ENCODE results near the gene ANKRD29. TPM values are rescaled to one million over a fixed set of nuclear protein-coding genes. Genes with fewer than 3 reads are reported as not detected.

The ANKRD29 gene
- total and polyA plus RNA-seq, 4 donors, result 5.5 to 28.6 (median 10.9) TPM

DNA sequence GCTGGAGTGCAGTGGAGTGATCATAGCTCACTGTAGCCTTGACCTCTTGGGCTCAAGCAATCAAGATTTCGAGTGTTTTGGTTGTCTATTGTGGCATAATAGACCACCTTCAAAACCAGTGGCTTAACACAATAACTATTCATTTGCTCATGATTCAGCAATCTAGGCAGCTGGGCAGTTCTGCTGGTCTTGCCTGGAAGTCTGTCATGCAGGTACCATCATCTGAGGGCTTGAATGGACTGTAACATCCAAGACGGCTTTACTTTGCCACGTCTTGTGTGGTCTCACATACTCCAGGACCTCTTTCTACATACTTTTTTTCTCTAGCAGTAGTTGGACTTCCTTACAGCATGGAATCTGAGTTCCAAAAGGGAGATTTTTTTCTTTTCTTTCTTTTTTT is 13.2 kb upstream of the ANKRD29 start:
- no peak for DNase-seq
- Histone ChIP-seq H3K36me3 (ENCODE audit: control insufficient read depth in 1 of 2, insufficient read depth in 2 of 2, low read length in 1 of 2) (no peaks in the 10 kb centered on the region), H3K9me3 (ENCODE audit: control insufficient read depth, low read length) (peaks cover 1% of the 10 kb centered on the region), H3K4me3 (ENCODE audit: low read length in 2 of 2) (no peak overlapping the region), H3K27me3 (ENCODE audit: control insufficient read depth in 1 of 2, insufficient read depth in 2 of 2, low read length in 1 of 2) (no peaks in the 10 kb centered on the region), H3K4me1 (ENCODE audit: control insufficient read depth in 1 of 2, insufficient read depth in 2 of 2, low read length in 2 of 2) (no peaks in the 10 kb centered on the region), H3K27ac (ENCODE audit: low read depth in 1 of 2, low read length in 2 of 2) (no peak overlapping the region)
- WGBS, 2 donors, result 88 to 90% methylated on average over 3 of the region's 3 CpGs
- intact Hi-C loops (cut with DNase I), result no loop called here
- no peak for ATAC-seq (ENCODE audit: low FRiP score)

DNA sequence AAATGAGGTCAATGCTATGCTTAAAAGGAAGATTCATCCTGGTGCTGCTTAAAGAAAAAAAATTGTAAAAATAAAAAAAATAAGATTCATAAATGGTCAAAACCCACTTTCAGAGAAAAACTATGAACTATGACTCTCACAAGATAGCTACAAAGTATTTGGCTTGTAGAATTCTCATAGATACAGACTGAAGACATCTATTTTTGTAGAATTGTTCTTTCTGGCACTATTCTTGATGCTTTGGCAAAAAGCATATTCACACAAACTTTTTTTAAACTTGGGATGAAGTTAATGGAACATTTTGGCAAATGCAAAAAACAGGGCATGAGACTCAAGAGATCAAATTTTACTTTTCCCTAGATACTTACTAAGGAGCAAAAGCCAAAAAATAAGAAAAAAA is 12.5 kb upstream of the ANKRD29 start:
- intact Hi-C loops (cut with DNase I), result no loop called here
- Histone ChIP-seq H3K27me3 (ENCODE audit: control insufficient read depth in 1 of 2, insufficient read depth in 2 of 2, low read length in 1 of 2) (no peaks in the 10 kb centered on the region), H3K27ac (ENCODE audit: low read depth in 1 of 2, low read length in 2 of 2) (no peak overlapping the region), H3K36me3 (ENCODE audit: control insufficient read depth in 1 of 2, insufficient read depth in 2 of 2, low read length in 1 of 2) (no peaks in the 10 kb centered on the region), H3K9me3 (ENCODE audit: control insufficient read depth, low read length) (peaks cover 1% of the 10 kb centered on the region), H3K4me1 (ENCODE audit: control insufficient read depth in 1 of 2, insufficient read depth in 2 of 2, low read length in 2 of 2) (no peaks in the 10 kb centered on the region), H3K4me3 (ENCODE audit: low read length in 2 of 2) (no peak overlapping the region)
- no peak for DNase-seq
- no peak for ATAC-seq (ENCODE audit: low FRiP score)

DNA sequence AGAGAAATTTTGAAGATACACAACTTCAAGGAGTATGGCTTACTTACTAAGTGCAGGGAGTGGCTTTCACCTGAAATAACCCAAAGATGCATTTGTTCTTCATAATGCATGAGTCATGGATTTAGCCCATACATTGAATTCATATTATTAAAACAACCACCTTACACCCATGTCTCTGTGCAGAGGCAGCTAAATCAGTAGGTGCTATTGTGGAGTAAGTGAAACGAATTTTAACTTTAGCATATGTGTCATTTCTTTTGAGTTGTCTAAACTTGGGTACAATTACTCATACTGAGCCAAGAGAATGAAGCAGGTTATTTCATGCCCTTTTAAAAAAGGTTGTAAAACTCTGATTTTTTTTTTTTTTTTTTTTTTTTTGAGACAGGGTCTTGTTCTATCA is 11.0 kb upstream of the ANKRD29 start:
- Histone ChIP-seq H3K4me3 (ENCODE audit: low read length in 2 of 2) (no peak overlapping the region), H3K27ac (ENCODE audit: low read depth in 1 of 2, low read length in 2 of 2) (no peak overlapping the region), H3K36me3 (ENCODE audit: control insufficient read depth in 1 of 2, insufficient read depth in 2 of 2, low read length in 1 of 2) (no peaks in the 10 kb centered on the region), H3K27me3 (ENCODE audit: control insufficient read depth in 1 of 2, insufficient read depth in 2 of 2, low read length in 1 of 2) (no peaks in the 10 kb centered on the region), H3K4me1 (ENCODE audit: control insufficient read depth in 1 of 2, insufficient read depth in 2 of 2, low read length in 2 of 2) (no peaks in the 10 kb centered on the region), H3K9me3 (ENCODE audit: control insufficient read depth, low read length) (no peaks in the 10 kb centered on the region)
- intact Hi-C loops (cut with DNase I), result no loop called here
- ATAC-seq (ENCODE audit: low FRiP score) (no peak), DNase-seq (no peak)
- 39 to 67% methylated on average over 1 of the region's 1 CpG for WGBS, 2 donors

DNA sequence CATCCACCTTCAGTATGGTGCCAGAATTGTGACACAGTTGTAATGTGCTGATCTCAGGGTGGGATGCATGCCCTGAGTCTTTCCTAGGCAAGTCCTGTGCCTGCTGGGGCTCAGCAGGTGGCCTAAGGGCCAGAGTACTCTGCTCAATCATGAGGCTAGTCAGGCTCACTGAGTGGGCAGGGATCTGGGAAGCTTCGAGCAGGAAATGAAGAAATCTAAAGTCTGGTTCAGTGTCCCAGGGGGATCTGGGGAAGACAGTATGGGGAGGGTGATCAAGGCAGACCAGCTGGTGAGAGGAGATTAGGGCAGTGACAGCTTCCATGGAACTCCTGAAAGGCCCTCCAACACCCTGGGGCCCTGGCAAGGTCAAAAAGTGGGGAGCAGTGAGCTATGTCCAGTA is 8.9 kb upstream of the ANKRD29 start:
- Histone ChIP-seq H3K36me3 (ENCODE audit: control insufficient read depth in 1 of 2, insufficient read depth in 2 of 2, low read length in 1 of 2) (no peaks in the 10 kb centered on the region), H3K4me1 (ENCODE audit: control insufficient read depth in 1 of 2, insufficient read depth in 2 of 2, low read length in 2 of 2) (no peaks in the 10 kb centered on the region), H3K27me3 (ENCODE audit: control insufficient read depth in 1 of 2, insufficient read depth in 2 of 2, low read length in 1 of 2) (no peaks in the 10 kb centered on the region), H3K27ac (ENCODE audit: low read depth in 1 of 2, low read length in 2 of 2) (no peak overlapping the region), H3K9me3 (ENCODE audit: control insufficient read depth, low read length) (no peaks in the 10 kb centered on the region), H3K4me3 (ENCODE audit: low read length in 2 of 2) (no peak overlapping the region)
- ATAC-seq (ENCODE audit: low FRiP score) (peak; percentile 12), DNase-seq (no peak)
- intact Hi-C loops (cut with DNase I), result no loop called here
- 59% methylated on average over 1 of the region's 1 CpG for WGBS, 2 donors

DNA sequence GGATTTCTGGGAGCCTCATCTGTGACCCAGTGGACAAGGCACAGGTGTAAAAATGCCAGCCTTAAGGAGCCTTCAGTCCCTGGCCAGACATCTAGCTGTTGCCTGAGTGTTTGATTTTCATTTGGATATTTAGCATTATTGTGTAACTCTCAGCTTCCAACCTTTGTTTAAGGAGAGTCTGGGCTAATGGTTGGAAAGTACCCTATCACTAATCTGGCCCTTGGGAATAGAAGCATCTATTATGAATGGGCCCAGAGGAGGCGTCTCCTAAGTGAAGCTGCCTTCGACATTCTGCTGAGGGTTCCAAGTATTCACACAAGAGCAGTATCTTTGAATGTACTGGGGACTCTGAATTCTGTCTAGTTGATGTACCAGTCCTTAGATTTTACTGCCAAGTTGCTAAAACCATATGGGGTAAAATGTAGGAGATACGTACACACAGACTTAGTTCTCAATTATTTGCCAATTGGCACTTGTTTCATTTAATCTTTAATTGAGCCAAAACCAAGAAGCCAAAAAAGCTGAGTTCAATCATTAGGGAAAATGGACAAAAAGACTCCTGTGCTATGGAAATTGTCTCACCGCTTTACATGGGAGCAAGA is 7.2 kb upstream of the ANKRD29 start:
- no peaks in the 10 kb centered on the region for H3K36me3 ChIP-seq (ENCODE audit: control insufficient read depth in 1 of 2, insufficient read depth in 2 of 2, low read length in 1 of 2)
- no peaks in the 10 kb centered on the region for H3K9me3 ChIP-seq (ENCODE audit: control insufficient read depth, low read length)
- intact Hi-C loops (cut with DNase I), result no loop called here
- no peak overlapping the region for H3K4me3 ChIP-seq (ENCODE audit: low read length in 2 of 2)
- no peaks in the 10 kb centered on the region for H3K27me3 ChIP-seq (ENCODE audit: control insufficient read depth in 1 of 2, insufficient read depth in 2 of 2, low read length in 1 of 2)
- 51 to 69% methylated on average over 4 of the region's 4 CpGs for WGBS, 2 donors
- no peak overlapping the region for H3K27ac ChIP-seq (ENCODE audit: low read depth in 1 of 2, low read length in 2 of 2)
- no peaks in the 10 kb centered on the region for H3K4me1 ChIP-seq (ENCODE audit: control insufficient read depth in 1 of 2, insufficient read depth in 2 of 2, low read length in 2 of 2)
- ATAC-seq (ENCODE audit: low FRiP score) (no peak), DNase-seq (no peak)

DNA sequence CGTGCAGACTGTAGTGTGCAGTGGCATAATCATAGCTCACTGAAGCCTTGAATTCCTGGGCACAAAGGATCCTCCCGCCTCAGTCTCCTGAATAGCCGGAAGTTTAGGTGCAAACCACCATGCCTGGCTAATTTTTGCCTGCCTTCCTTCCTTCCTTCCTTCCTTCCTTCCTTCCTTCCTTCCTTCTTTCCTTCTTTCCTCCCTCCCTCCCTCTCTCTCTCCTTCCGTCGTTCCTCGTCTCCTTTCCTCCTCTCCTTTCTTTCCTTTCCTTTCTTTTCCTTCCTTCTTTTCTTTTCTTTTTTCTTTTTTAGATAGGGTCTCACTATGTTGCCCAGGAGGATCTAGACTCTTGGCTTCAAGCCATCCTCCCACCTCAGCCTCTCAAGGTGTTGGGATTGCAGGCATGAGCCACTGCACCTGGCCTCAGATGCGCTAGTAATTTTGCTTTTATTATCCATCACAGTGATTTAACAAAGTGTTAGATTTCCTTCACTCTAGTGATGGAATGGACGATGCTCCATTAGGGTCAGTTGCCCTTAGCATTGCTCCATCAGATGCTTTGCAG is 6.6 kb upstream of the ANKRD29 start:
- ATAC-seq (ENCODE audit: low FRiP score), result no peak
- WGBS, 2 donors, result 83 to 87% methylated on average over 8 of the region's 8 CpGs

DNA sequence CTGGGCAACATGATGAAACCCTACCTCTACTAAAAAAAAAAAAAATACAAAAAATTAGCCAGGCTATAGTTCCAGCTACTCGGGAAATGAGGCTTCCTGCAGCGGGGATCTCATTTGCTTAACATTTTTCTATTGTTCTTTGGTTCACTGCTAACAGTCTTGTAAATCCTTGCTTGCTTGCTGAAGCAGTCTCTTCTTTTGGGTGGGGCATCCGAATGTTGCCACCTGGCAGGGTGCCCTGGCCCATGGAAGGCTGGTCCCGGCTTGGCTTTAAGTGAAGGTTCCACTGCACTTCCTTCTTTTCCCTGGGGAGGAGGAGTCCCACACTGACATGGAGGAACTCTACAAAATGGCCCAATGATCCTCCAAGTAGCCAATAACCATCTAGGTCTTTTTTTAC is 6.0 kb upstream of the ANKRD29 start:
- Histone ChIP-seq H3K36me3 (ENCODE audit: control insufficient read depth in 1 of 2, insufficient read depth in 2 of 2, low read length in 1 of 2) (no peaks in the 10 kb centered on the region), H3K27me3 (ENCODE audit: control insufficient read depth in 1 of 2, insufficient read depth in 2 of 2, low read length in 1 of 2) (no peaks in the 10 kb centered on the region), H3K4me1 (ENCODE audit: control insufficient read depth in 1 of 2, insufficient read depth in 2 of 2, low read length in 2 of 2) (no peaks in the 10 kb centered on the region), H3K4me3 (ENCODE audit: low read length in 2 of 2) (no peak overlapping the region), H3K27ac (ENCODE audit: low read depth in 1 of 2, low read length in 2 of 2) (no peak overlapping the region), H3K9me3 (ENCODE audit: control insufficient read depth, low read length) (no peaks in the 10 kb centered on the region)
- 39 to 43% methylated on average over 4 of the region's 4 CpGs for WGBS, 2 donors
- ATAC-seq (ENCODE audit: low FRiP score) (no peak), DNase-seq (no peak)
- intact Hi-C loops (cut with DNase I), result no loop called here

More for the DNA sequence above, 6.6 kb upstream of the ANKRD29 start:
- H3K27me3 ChIP-seq (ENCODE audit: control insufficient read depth in 1 of 2, insufficient read depth in 2 of 2, low read length in 1 of 2), result no peaks in the 10 kb centered on the region
- H3K36me3 ChIP-seq (ENCODE audit: control insufficient read depth in 1 of 2, insufficient read depth in 2 of 2, low read length in 1 of 2), result no peaks in the 10 kb centered on the region
- no peak overlapping the region for H3K27ac ChIP-seq (ENCODE audit: low read depth in 1 of 2, low read length in 2 of 2)
- H3K9me3 ChIP-seq (ENCODE audit: control insufficient read depth, low read length), result no peaks in the 10 kb centered on the region
- no peak overlapping the region for H3K4me3 ChIP-seq (ENCODE audit: low read length in 2 of 2)
- H3K4me1 ChIP-seq (ENCODE audit: control insufficient read depth in 1 of 2, insufficient read depth in 2 of 2, low read length in 2 of 2), result no peaks in the 10 kb centered on the region
- DNase-seq, result no peak
- intact Hi-C loops (cut with DNase I), result no loop called here

DNA sequence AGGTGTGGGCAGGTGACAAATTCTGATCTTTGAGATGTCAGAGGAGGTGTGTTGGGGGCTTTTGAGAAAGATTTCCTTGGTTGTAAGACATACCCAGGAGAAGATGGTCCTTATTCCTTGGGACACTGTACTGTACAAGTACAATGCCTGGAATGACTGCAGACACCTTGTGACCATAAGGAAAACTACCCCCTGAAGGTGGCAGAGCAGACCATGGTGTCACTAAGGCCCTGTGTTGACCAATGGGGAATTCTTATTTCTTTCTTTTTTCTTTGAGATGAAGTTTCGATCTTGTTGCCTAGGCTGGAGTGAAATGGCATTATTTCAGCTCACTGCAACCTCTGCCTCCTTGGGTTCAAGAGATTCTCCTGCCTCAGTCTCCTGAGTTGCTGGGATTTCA is 4.4 kb upstream of the ANKRD29 start:
- no peaks in the 10 kb centered on the region for H3K9me3 ChIP-seq (ENCODE audit: control insufficient read depth, low read length)
- H3K36me3 ChIP-seq (ENCODE audit: control insufficient read depth in 1 of 2, insufficient read depth in 2 of 2, low read length in 1 of 2), result no peaks in the 10 kb centered on the region
- intact Hi-C loops (cut with DNase I), result no loop called here
- DNase-seq, result no peak
- no peak overlapping the region for H3K4me3 ChIP-seq (ENCODE audit: low read length in 2 of 2)
- no peak for ATAC-seq (ENCODE audit: low FRiP score)
- H3K27me3 ChIP-seq (ENCODE audit: control insufficient read depth in 1 of 2, insufficient read depth in 2 of 2, low read length in 1 of 2), result no peaks in the 10 kb centered on the region
- H3K4me1 ChIP-seq (ENCODE audit: control insufficient read depth in 1 of 2, insufficient read depth in 2 of 2, low read length in 2 of 2), result no peaks in the 10 kb centered on the region
- no peak overlapping the region for H3K27ac ChIP-seq (ENCODE audit: low read depth in 1 of 2, low read length in 2 of 2)
- WGBS, 2 donors, result 85 to 88% methylated on average over 1 of the region's 1 CpG

DNA sequence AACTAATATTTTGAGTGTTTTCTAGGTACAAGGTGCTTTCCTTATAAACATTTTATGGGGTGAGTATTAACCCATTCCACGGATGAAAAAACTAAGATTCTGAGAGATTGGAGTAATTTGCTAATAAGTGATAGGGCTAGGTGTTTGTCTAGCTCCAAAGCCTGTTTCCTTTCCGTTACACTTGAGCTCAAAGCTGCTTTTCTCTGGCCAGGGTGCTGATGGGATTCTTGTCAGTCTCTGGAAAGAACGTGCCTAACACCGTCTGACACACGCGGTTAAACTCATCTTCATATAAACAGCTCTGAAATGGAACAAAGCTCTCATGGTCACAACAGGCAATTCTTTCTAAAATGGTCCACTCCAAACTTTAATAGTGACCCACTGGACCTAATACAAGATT is 2.0 kb upstream of the ANKRD29 start:
- Histone ChIP-seq H3K27me3 (ENCODE audit: control insufficient read depth in 1 of 2, insufficient read depth in 2 of 2, low read length in 1 of 2) (no peaks in the 10 kb centered on the region), H3K4me3 (ENCODE audit: low read length in 2 of 2) (no peak overlapping the region), H3K36me3 (ENCODE audit: control insufficient read depth in 1 of 2, insufficient read depth in 2 of 2, low read length in 1 of 2) (no peaks in the 10 kb centered on the region), H3K9me3 (ENCODE audit: control insufficient read depth, low read length) (no peaks in the 10 kb centered on the region), H3K27ac (ENCODE audit: low read depth in 1 of 2, low read length in 2 of 2) (no peak overlapping the region), H3K4me1 (ENCODE audit: control insufficient read depth in 1 of 2, insufficient read depth in 2 of 2, low read length in 2 of 2) (no peaks in the 10 kb centered on the region)
- 33 to 39% methylated on average over 6 of the region's 6 CpGs for WGBS, 2 donors
- intact Hi-C loops (cut with DNase I), result no loop called here
- ATAC-seq (ENCODE audit: low FRiP score) (no peak), DNase-seq (no peak)

Measured in aorta (tissue), 5 donors.